Posterior vena cava (tissue), 2 donors: Measurements from ENCODE around the gene FADD. TPM values are rescaled to one million over a fixed set of nuclear protein-coding genes. Genes with fewer than 3 reads are reported as not detected.

ENCODE experiments used
- DNase-seq: peaks from one replicate; pipeline ENCODE4 v3.0.0-alpha.2; 2020; ENCODE audit warnings: low spot score
- intact Hi-C, 2 donors: fragments of 100-400 bp; cut with DNase I; formaldehyde crosslinking; loops; one replicate each; pipeline versions ENCODE4 v1.14.1 to v1.14.2; 2022 to 2023
- long read RNA-seq, 2 donors: library from polyadenylated mRNA; unstranded; transcript quantifications; one replicate each; pipeline ENCODE4 v2.0.0, GENCODE V29; 2020 to 2021
- total RNA-seq, 2 donors: library from RNA; stranded (reverse); fragmentation: NEBNext Ultra II Directional; extraction: Animal tissue kit (Norgen Biotek cat#: 25700); gene quantifications; one replicate each; pipeline ENCODE4 v1.2.1, GENCODE V29; 2021
- donor health status: DM: yes; HTN: yes; CAD: no.
- donor health status: DM: yes; HTN: yes; CAD: no.

The FADD gene
- 10 to 100 TPM; 15.8 to 19.4 TPM for total RNA-seq
- long read RNA-seq, donor 1, transcript FADD-201 (2 exons, 1,841 nt) = major isoform, 22 of 26 reads
- long read RNA-seq, donor 1, partial matches to known transcripts = 0 of 26 reads
- long read RNA-seq, donor 1, other reads (novel, unspliced or antisense) = 4 of 26 reads
- long read RNA-seq, donor 2, transcript FADD-201 (2 exons, 1,841 nt) = major isoform, 174 of 179 reads
- long read RNA-seq, donor 2, partial matches to known transcripts = 4 of 179 reads
- long read RNA-seq, donor 2, other reads (novel, unspliced or antisense) = 1 of 179 reads

GRCh38 chr11:70202920-70203750, at the start of gene FADD:
TSS of gene FADD (plus strand) at chr11:70203296. CDS start at chr11:70203460, 164 bp downstream.
- peak; percentile 97 for DNase-seq
- intact Hi-C loops = no loop called here

- no peak for DNase-seq
- intact Hi-C loops = no loop called here
Observed at GRCh38 chr11:70155386-70155785, 47.7 kb upstream of the FADD start.

- intact Hi-C loops = no loop called here
Observed at GRCh38 chr11:70156291-70157037, 46.6 kb upstream of the FADD start.

GRCh38 chr11:70158201-70158600, 44.9 kb upstream of the FADD start:
- no peak for DNase-seq
- intact Hi-C loops = loop anchor here in 1 of 2 donors (2.0 kb wide), 1 partner anchor 161 kb away; no protein-coding TSS in a partner anchor

More at GRCh38 chr11:70156291-70157037, 46.6 kb upstream of the FADD start:
- no peak for DNase-seq

GRCh38 chr11:70158757-70159389, 44.2 kb upstream of the FADD start:
- no peak for DNase-seq
- intact Hi-C loops = loop anchor here in 1 of 2 donors (2.0 kb wide), 1 partner anchor 162 kb away; no protein-coding TSS in a partner anchor

GRCh38 chr11:70159627-70160570, 43.2 kb upstream of the FADD start:
- intact Hi-C loops = loop anchor here in 1 of 2 donors (2.0 kb wide), 1 partner anchor 163 kb away; no protein-coding TSS in a partner anchor
- DNase-seq = no peak

GRCh38 chr11:70161043-70161625, 42.0 kb upstream of the FADD start:
- no peak for DNase-seq
- intact Hi-C loops = no loop called here

- DNase-seq = no peak
- intact Hi-C loops = no loop called here
Observed at GRCh38 chr11:70164705-70165104, 38.4 kb upstream of the FADD start.

GRCh38 chr11:70167120-70167519, 36.0 kb upstream of the FADD start:
- DNase-seq = no peak
- intact Hi-C loops = no loop called here

- DNase-seq = no peak
- intact Hi-C loops = no loop called here
Observed at GRCh38 chr11:70167723-70168404, 35.2 kb upstream of the FADD start.

GRCh38 chr11:70168405-70168754, 34.7 kb upstream of the FADD start:
- DNase-seq = no peak
- intact Hi-C loops = no loop called here

- intact Hi-C loops = no loop called here
- DNase-seq = no peak
Observed at GRCh38 chr11:70169127-70169526, 34.0 kb upstream of the FADD start.

- no peak for DNase-seq
- intact Hi-C loops = no loop called here
Observed at GRCh38 chr11:70169632-70170031, 33.5 kb upstream of the FADD start.

- no peak for DNase-seq
- intact Hi-C loops = no loop called here
Observed at GRCh38 chr11:70170596-70171210, 32.4 kb upstream of the FADD start.

GRCh38 chr11:70173018-70173417, 30.1 kb upstream of the FADD start:
- intact Hi-C loops = no loop called here
- no peak for DNase-seq

- intact Hi-C loops = no loop called here
Observed at GRCh38 chr11:70174547-70175235, 28.4 kb upstream of the FADD start.

More at GRCh38 chr11:70174547-70175235, 28.4 kb upstream of the FADD start:
- DNase-seq = no peak
